Measurements from ENCODE around the gene LIMS3.
"Not testable (repeated sequence)": the region's sequence is repeated elsewhere in the genome, so short reads cannot be mapped to it uniquely, and the experiment has no call there.

Gene LIMS3

DNA sequence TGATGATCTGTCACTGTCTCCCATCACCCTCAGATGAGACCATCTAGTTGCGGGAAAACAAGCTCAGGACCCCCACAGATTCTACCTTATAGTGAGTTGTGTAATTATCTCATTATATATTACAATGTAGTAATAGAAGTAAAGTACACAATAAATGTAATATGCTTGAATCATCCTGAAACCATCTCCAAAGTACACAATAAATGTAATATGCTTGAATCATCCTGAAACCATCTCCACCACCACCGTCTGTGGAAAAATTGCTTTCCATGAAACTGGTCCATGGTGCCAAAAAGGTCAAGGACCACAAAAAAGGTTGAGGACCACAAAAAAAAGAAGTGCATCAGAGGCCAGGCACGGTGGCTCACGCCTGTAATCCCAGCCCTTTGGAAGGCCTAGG lies 29.3 kb downstream of the LIMS3 start:
- not testable (repeated sequence) for DNase-seq

DNA sequence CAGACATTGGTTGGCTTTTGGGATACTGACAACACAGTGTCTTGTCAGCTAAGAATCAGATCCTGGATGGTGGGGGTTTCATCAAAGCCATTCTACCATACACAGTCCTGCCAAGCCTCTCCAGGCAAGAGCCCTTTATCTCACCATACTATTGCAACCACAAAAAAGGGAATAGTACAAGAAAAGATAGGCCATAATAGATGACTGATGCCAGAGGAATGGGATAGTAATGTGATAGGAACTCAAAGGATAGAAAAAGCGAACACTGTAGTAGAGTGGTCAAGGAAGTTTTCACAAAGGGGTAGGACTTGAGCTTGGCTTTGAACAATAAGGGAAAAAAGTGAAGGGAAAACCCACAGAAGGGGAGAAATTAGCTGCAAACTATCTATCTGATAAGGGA lies 30.7 kb downstream of the LIMS3 start:
- DNase-seq = not testable (repeated sequence)

DNA sequence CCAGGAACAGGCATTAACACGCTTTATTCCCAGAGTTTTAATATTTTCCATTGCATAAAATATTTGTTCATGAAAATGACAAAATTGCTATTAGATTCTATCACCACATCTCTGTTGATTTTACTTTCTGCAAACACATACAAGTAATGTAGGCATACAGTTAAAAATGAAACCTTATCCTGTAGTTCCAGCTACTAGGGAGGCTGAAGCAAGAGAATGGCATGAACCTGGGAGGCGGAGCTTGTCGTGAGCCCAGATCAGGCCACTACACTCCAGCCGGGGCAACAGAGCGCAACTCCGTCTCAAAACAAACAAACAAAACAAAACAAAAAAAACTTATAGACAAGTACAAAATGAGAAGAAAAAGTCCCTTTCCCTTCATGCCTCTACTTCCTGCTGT lies 38.0 kb downstream of the LIMS3 start:
- not testable (repeated sequence) for DNase-seq

DNA sequence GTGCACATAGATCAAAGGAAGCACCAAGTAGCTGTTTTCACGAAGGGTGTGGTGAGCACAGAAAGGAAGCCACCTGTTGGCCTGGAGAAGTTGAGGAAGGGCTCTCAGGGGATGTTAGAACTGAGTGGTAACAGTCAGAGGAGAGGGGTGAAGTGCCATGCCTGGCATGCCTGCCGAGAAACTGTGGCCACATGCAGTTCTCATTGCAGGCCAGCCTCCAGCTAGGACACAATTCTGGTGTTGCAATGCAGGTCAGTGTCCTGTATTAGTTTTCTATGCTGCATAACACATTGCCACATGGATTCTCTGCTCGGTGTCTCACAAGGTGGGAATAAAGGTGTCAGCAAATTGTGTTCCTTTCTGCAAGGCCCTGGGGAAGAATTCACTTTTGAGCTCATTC lies 46.9 kb downstream of the LIMS3 start:
- not testable (repeated sequence) for DNase-seq

DNA sequence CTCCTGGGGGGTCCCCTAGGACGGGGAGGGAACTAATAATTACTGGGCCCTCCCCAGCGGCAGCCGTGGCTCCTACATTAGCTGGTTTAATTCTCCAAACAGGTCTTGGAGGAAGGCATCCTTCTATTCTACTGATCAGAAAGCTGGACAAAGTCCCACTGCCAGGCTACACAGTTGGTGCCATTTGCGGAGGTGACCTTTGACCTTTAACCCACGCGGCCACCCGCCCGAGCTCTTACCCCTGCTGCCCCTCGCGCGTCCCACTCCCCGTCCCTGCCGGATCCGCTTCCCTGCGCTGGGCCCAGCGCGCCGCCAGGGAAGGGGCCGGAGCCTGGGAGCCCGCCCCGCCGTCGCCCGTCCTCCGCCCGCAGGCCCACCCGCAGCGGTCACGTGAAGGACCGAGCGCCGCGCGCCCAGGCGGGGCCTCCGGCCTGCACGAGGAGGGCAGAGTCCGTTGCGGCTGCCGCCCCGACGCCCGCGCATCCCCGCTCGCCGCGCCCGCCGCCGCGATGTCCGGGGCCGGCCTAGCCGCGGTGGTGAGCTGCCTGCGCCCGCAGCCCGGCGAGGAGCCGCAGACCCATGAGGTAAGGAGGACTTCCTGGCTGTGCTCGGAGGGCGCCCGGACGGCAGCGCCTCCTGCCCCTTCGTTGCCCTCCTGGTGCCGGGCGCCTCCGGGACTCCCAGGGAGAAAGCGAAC lies 48.9 kb downstream of the LIMS3 start:
- DNase-seq = not testable (repeated sequence)

DNA sequence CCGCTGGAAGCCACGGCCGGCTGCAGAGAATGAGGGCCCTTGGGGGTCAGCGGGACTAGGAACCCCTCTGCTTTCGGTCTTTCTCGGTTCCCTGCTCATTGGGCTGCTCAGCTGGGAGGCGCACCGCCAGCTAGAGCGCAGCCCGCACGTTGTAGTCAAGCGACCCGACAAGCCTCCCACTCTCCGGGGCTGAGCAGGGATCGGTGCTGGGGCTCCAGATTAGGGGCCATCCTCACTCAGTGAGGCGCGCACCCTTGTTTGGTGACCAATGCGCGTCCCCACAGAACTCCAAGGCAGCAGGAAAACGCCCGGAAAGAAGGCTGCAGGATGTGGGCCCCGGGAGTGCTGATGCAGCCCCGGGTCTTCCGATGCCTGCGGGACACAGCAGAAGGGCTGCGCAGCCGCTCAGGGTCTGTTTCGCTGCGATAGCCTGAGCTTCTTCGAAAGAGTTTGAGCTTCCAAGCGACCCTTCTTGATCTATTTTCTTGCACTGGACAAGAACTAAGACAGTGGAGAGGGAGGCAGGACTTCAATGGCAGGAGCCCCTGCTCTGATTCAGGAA lies 49.6 kb downstream of the LIMS3 start:
- not testable (repeated sequence) for DNase-seq

DNA sequence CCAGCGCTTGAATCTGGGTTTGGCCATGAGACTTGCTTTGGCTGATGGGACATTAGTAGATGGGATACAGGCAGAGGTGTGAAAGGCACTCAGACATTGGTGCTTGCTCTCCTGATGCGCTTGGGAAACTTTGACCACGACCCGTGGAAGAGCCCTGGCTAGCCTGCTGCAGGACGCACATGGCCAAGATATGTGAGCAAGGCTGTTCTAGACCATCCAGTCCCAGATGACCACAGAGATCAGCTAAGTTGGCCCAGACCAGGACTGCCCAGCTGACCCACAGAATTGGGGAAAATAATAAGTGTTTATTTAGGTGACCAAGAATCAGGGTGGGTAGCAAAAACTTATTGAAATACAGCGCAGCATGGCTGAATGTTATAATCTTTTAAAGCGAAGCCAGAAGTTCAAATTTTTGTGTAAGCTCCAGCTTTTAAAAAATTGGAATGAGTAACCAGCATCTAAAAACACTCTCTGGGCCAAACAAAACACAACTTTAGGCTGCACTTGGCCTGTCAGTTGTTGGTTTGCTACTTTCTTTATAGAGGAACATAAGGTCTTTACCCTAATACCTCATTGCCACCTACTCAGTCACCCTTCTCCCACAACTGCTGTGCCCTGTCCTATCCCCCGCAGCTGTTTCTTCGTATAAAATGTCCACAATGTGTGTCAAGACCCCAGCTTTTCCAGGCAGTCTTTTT lies 51.8 kb downstream of the LIMS3 start:
- not testable (repeated sequence) for DNase-seq

DNA sequence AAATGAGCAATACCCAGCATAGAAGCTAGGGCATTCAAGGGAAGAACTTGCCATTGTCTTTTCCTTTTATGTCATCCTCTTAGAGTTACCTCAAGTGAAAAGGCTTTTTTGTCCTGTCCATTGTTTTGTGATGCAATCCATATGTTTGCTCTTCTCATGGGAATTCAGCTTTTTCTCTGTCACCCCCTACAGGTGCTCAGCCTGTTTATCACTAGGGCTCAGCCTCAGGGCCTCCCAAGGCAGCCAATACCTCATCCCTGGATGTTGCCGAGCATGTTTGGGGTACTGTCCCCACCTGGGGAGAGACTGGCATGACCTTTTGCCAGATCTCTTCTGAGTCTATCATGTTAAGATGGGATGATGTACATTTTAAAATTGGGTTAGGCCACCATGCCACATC lies 65.5 kb downstream of the LIMS3 start:
- not testable (repeated sequence) for DNase-seq

DNA sequence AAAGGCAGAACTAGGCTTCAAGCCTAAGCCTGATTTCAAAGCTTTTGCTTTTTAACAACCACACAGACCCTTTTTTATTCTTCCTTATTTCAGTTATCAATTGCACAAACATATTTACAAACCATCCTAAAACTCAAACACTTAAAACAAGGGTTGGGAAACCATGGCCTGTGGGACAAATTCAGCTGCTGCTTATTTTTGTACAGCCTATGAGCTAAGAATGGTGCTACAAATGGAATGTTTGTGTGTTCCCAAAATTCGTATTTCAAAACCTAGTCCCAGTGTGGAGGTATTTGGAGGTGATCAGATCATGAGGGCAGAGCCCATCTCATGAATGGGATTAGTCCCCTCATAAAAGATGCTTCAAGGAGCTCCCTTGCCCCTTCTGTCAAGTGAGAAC lies 67.0 kb downstream of the LIMS3 start:
- DNase-seq = not testable (repeated sequence)

DNA sequence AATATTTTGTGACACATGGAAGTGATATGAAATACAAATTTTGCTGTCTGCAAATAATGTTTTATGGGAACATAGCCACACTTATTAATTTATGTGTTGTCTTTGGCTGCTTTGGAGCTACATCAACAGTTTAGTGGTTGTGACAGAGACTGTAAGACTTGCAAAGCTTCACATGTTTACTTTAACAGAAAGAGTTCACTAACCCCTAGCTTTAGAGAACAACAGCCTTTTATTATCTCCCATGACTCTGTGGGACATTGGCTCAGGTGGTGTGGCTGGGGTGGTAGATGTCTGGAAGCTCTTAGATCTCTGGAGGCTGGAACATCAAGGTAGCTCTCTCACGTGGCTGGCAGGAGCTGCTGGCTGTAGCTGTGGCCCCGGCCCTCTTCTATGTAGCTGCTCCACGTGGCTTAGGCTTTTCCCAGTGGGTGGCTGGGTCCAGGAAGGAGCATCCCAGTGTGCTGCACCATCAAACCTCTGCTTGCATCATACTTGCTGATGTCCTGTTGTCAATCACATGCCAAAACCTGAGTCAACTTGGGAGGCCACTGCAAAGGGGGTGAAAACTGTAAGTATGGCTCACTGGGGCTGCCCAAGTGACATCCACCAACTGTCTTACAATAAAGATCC lies 67.7 kb downstream of the LIMS3 start:
- not testable (repeated sequence) for DNase-seq

DNA sequence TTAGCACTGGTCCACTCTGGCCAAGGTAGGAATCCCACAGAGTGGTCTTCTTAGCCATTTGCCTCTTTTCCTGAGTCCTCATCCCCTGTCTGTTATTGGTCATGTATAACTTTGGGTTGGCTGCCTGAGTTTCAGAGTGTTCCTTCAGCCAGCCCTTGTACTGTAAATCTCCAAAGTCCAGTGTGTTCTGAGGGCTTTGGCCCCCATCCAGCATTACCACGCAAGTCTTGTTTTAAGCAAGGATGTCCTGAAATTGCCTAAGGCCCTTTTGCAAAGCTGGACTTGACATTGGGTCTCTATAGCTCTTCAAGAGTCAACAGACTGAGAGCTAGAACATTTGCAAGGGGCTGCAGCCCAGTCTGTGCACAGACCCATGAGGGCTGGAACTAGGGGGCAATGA lies 68.4 kb downstream of the LIMS3 start:
- not testable (repeated sequence) for DNase-seq

DNA sequence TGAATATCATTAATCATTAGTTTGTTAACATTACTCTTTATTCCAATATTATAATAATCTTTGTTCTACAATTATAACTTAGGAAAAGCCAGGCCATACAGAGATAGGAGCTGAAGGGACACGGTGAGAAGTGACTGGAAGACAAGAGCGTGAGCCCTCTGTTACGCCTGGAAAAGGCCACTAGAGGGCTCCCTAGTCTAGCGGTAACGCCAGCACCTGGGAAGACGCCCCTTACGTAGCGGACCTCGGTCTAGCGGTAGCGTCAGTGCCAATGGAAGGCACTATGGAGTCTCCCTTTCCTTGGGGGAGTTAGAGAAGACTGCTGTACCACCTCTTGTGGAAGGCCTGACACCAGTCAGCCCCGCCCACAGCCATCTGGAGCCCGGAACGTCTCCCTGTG lies 71.4 kb downstream of the LIMS3 start:
- DNase-seq = not testable (repeated sequence)

DNA sequence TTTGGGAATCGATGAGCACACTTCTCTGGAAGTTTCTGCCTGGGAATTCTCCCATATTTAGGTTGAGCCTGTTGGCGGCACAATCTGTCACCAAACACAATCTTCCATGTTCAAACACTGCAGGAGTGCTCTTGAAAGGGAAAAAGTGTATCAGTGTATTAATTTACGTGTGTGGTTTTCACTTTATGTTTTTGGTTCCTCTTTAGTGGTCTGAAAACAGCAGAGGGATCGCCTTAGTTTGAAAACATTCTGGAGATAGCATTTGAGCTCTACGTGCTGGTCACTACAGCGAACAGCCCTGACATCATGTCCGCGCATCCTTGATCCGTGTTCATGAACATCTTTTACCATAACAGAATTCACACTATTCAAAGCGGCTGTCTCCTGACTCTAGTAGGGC lies 73.2 kb downstream of the LIMS3 start:
- DNase-seq = not testable (repeated sequence)

Measured in right forelimb (tissue), 1 donor.